HG03565 (cell line): Measurements from ENCODE around the gene ASPSCR1.
"Not testable (repeated sequence)": the region's sequence is repeated elsewhere in the genome, so short reads cannot be mapped to it uniquely, and the experiment has no call there.

ENCODE experiments used
- ATAC-seq: cut with Tn5 transposase; IDR thresholded peaks from one replicate; pipeline ENCODE4 v1.9.1; 2021; ENCODE audit warnings: mild to moderate bottlenecking, moderate library complexity; ENCODE audit not compliant: unreplicated experiment

Gene ASPSCR1

DNA sequence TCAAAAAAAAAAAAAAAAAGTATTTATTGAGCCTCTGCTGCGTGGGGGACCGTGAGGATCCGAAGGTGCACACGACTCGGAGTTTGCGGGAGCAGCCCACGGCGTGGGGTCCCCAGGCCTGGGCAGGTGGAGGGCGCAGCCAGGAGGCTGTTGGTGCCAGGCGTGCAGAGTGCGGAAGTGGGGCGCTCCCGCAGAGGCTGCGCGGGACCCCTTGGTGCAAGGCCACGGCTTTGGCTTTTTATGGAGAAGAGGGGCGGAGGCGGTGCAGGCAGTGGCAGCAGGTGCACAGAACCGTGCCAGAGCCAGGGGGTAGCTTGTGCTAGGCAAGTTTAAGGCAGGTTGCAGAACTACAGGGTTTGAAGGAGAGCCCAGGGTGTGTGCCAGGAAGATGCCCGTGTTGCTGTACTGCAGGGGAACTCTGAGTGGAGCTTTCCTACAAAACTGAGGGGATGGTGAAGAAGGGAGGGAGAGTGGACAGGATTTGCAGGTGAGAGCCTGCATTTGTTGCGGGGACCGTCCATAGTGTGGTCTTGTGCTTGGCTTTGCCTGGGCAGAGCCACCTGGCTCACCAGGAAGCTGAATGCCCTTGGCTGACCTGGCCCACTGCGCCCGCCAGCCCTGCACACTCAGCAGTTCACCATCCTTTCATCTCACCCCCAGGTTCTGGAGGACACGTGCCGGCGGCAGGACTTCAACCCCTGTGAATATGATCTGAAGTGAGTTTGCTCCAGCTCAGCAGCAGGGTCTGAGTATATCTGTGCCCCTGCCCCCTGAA, 1.3 kb downstream of the ASPSCR1 start:
- ATAC-seq = no peak

- ATAC-seq = no peak
Observed at GRCh38 chr17:81980122-81980521, 2.7 kb downstream of the ASPSCR1 start.

DNA sequence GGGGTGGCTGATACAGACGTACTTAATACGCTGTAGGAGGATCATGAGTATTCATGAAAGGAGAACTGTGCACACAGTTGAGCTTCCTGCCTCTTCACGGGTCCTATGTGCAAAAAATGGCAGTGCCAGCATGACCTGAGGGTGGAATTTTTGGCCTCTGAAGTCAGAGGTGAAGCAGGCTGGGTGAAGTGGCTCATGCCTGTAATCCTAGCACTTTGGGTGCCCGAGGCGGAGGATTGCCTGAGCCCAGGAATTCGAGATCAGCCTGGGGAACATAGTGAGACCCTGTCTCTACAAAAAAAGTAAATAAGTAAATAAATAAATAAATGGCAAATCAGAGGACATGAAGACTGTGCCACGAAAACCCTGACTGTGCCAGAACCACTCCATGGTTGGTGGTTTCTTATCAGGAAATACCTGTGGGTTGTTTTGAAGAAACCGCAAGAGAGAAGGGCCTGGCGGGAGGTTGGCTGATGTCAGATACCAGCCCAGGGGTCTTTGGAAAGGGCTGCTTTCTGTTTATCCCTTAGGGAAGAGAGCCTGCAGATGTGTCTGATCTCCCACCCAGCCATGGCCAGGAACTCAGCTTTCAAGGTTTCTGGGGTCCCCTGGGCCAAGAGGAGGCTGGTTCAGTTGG, 3.4 kb downstream of the ASPSCR1 start:
- no peak for ATAC-seq

DNA sequence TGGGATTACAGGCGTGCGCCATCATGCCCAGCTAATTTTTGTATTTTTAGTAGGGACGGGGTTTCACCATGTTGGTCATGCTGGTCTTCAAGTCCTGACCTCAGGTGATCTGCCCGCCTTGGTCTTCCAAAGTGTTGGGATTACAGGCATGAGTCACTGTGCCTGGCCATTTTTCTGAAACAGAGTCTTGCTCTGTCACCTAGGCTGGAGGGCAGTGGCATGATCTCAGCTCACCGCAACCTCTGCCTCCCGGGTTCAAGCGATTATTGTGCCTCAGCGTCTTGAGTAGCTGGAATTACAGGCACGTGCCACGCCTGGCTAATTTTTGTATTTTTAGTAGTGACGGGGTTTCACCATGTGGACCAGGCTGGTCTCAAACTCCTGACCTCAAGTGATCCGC, 4.1 kb downstream of the ASPSCR1 start:
- not testable (repeated sequence) for ATAC-seq

GRCh38 chr17:81983011-81983638, 5.7 kb downstream of the ASPSCR1 start:
- ATAC-seq = no peak

DNA sequence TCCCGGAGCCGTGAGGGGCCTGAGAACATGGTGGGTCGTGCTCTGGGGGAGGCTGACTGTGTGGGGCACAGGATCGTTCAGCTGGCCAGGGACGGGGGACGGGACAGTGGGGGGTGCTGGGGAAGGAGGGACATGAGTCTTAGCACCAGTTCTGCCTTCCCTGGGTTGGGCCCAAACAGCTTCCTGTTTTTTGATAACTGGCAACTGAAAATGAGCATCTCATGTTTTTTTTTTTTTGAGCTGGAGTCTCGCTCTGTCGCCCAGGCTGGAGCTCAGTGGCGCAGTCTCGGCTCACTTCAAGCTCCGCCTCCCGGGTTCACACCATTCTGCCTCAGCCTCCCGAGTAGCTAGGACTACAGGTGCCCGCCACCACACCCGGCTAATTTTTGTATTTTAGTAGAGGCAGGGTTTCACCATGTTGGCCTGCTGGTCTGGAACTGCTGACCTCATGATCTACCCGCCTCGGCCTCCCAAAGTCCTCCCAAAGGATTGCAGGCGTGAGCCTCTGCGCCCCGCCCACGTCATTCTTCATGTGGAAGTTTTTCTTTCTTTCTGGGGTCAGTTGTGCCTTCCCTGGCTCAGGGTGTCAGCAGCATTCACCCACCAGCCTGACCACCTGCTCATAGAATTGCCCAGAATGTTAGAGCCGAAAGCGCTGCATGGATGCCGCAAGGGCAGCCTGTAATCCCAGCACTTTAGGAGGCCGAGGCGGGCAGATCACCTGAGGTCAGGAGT, 6.4 kb downstream of the ASPSCR1 start:
- ATAC-seq = no peak

GRCh38 chr17:81984773-81985410, 7.5 kb downstream of the ASPSCR1 start:
- ATAC-seq = no peak

DNA sequence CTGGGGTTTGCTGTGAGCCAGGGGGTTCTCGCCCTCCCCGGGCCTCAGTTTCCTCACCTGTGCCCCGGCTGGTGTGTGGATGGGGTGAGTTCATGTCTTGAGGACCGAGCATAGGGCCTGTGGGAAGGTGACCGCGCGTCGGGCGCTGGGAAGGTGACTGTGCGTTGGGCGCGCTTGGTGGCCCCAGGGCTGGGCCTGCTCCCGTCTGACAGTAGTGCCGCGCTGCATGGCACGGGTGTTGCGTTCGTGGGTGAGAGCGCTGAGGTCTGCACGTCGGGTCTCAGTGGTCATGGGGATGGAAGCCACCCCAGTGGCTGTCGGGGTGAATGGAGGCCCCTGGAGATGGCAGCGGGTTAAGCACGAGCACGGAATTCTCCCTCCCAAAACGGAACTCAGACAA, 9.2 kb downstream of the ASPSCR1 start:
- no peak for ATAC-seq

GRCh38 chr17:81987161-81987770, 9.8 kb downstream of the ASPSCR1 start:
- ATAC-seq = no peak

DNA sequence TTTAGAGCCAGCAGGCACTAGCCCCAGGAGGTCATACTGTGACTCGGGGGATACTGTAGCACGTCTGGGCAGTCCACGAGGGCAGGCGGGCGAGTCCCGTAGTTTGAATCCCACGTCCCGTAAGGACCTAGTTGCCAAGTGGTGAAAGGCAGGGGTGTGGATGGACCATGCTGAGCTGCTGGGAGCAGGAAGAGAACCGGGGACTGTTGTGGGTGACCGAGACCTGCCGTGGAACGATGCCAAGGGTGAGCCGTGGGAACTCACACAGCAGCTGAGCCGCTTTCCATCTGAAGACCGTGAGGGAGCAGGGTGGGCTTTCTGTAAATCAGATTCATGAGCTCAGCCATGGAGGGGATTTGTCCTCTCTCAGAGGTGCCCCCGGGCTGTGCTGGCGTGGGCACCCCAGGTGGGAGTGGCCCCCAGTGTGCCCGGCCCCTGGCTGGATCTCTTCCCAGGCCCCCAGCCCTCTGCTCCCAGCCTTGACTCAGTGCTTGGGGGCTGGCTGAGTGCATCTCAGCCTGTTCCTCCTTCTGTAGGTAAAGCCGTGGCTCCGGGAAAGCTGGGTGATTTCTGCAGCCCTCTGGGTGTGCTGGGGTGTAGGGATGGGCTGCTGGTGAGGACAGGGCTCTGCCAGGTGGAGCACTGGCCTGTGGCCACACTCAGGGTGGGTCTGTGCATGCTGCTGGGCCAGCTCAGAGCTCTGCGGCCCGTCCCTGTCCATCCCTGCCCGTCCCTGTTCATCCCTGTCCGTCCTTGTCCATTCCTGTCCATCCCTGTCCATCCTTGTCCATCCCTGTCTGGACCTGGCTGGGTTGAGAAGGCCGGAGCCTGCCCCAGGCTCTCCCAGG, 13.6 kb downstream of the ASPSCR1 start:
- ATAC-seq = no peak

- ATAC-seq = no peak
Observed at GRCh38 chr17:81991684-81992305, 14.4 kb downstream of the ASPSCR1 start.

DNA sequence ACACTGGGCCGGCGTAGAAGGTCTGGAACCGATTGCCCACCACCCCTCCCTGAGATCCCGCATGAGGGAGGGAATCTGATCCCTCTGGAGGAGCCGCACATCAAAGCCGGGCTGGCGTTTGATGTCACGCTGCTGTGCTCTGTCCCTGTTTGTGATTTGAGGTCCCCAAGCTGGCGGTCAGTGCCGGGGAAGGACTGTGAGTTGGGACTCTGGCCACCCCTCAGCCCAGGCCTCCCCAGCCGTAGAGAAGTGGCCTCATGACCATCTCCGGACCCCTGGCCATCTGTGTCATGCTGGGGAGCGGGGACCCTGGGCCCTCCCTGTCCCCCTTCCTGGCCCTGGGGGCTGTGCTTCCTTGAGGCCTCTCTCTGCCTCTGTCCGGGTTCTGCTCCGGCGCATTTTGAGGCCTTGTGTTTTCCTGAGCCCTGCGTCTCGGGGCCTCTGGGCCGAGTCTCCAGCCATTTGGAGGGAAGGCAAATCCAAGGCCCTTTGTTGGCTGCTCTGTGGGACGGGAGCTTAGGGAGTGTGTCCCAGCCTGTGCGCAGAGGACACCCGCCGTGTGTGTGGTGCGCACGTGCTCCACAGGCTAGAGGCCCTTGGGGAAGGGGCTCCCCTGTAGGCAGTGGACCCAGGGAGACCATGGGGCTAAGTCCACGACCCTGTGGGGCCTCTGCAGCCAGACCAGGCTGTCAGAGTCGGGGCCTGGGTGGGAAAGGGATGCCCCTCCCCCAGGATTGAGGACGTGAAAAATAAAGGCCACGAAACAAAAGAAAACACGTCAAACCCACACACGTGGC, 15.1 kb downstream of the ASPSCR1 start:
- ATAC-seq = no peak

DNA sequence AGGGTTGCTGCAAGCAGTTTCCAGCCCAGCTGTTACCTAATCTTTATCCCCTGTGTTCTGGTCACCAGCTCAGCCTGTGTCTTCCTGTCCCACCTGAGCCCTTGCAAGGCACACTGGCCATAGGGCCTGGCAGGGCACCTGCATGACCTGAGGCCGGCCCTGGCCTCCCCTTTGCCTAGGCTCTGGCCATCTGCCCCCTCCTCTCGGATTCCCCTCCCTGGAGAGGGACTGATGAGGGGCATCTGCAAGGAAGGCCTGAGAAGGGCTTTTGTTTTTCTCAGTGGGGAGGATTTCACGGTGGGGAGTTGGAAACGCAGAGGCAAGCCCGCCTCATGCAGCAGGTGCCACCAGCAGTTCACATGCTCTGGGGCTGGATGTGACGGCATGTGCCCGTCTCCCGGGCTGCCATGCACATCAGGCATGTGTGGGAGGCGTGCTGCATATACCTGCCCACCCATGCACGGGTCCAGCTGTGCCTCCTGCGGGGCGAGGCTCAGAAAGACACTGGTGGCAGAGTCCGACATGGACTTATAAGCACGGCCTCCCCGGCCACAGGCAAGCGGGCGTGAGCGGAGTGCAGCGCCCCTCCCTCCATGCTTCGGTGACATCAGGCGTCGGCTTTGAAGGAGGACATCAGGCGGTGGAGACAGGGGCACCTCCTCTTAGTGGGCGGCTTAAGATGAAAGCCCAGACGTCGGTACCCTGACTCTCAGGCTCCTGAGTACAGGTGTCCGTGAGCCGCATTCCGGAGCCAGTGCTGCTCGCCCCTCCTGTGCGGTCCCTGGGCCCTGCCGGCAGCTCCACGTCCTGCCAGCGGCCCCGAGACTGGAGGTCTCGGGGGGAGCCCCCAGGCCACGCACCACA, 16.5 kb downstream of the ASPSCR1 start:
- no peak for ATAC-seq

DNA sequence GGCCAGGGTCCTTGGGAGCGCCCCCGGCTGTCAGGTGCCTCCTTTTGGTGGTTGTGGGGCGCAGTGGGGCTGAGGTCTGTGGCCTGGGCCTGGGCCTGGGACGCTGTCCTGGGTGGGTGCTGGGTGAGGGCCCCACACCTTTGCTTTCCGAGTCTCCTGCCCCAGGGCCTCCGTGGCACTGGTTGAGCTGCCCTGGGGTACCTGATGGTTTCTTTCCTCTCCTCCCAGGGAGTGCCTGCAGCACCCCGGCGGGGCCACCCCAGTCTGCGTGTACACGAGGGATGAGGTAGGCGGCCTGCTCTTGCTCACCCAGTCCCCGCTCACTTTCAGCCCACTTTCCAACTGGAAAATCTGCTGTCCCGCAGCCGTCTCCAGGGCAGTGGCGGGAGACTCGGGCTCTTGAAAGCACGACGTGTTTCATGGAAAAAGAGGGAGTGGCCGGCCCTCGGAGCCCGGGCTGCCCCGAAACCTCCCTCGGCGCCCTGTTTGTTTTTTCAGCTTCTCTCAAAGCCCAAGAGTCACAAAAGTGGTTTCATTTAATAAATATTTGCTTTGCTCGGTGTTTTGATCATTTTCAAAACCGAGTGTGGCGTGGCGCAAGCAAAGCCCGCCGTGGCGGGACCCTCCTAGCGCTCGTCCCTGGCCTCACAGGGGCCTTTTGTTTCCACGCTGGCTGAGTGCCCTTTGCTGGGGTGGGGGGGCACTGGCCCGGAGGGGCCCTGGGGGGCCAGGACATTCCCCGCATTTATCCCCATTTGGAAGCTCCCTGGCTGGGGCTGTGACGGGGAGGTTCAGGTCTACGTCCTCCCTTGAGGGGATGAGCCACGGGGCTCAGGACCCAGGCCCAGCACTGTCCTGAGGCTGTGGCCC, 17.4 kb downstream of the ASPSCR1 start:
- ATAC-seq = no peak

DNA sequence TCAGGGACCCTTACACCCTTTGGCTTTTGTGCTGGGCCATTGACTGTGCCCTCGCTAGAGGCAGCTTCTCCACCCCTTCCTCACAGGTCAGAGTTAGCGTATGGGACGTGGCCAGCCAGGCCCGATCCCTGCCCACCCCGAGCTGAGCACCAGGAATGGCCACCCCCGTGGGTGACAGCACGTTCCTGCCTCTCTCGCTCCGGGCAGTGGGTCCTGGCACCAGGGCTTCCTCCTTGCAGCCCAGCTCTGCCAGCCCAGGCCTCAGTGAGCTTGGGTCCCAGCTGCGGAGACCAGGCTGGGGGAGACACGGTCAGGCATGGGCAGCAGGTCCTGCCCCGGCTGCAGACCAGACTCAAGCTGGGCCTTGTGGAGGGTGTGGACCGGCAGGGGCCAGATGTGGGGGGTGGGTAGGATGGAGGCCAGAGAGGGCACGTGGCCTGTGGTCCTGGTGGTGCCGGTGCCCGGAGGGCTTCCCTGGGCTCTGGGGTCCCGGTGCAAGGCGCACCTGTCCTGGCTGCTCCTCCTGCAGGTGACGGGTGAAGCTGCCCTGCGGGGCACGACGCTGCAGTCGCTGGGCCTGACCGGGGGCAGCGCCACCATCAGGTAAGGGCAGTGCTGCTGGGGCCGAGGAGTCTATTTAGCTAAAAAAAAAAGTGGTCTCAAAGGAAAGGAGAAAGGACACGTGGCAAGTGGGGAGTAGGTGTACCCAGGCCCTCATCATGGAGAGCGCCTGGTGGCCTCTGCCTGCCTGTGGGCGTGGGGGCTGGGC, 18.2 kb downstream of the ASPSCR1 start:
- no peak for ATAC-seq
